ENCODE results near the gene GALNT3. TPM values are rescaled to one million over a fixed set of nuclear protein-coding genes. Genes with fewer than 3 reads are reported as not detected.

GALNT3 gene
- total RNA-seq, 1 donor = 3.1 TPM

DNA sequence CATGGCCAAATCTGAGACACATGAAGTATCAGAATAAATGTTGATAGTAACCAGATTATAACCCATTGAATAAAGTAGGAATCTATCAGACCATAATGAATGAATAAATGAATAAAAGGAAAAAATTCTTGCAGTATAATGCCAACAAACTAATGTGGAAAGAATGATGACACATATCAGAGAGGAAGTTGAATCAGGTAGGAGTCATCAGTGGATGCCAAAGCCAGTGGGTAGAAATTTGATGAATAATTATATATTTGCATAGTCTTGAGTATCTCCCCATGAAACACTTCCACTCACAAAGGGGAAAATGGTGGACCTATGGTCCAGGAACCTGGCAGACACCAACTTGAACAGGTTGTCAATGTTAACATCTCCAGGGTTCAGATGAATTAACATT, 68.6 kb downstream of the GALNT3 start:
- H3K4me3 ChIP-seq (ENCODE audit: low read depth, low read length) = no peak overlapping the region
- TF ChIP-seq, protein P1, sequence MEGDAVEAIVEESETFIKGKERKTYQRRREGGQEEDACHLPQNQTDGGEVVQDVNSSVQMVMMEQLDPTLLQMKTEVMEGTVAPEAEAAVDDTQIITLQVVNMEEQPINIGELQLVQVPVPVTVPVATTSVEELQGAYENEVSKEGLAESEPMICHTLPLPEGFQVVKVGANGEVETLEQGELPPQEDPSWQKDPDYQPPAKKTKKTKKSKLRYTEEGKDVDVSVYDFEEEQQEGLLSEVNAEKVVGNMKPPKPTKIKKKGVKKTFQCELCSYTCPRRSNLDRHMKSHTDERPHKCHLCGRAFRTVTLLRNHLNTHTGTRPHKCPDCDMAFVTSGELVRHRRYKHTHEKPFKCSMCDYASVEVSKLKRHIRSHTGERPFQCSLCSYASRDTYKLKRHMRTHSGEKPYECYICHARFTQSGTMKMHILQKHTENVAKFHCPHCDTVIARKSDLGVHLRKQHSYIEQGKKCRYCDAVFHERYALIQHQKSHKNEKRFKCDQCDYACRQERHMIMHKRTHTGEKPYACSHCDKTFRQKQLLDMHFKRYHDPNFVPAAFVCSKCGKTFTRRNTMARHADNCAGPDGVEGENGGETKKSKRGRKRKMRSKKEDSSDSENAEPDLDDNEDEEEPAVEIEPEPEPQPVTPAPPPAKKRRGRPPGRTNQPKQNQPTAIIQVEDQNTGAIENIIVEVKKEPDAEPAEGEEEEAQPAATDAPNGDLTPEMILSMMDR (IDR thresholded peaks at IDR 0.05; ENCODE audit: insufficient read depth, low read length) = no peak
- peak; percentile 70 for DNase-seq (ENCODE audit: low read depth)

- peak; percentile 74 for DNase-seq (ENCODE audit: low read depth)
- TF ChIP-seq, protein P1 (IDR thresholded peaks at IDR 0.05; ENCODE audit: insufficient read depth, low read length) = no peak
- no peak overlapping the region for H3K4me3 ChIP-seq (ENCODE audit: low read depth, low read length)
Measured at GRCh38 chr2:165720511-165720910, 73.5 kb downstream of the GALNT3 start.

GRCh38 chr2:165718610-165719210, 75.3 kb downstream of the GALNT3 start:
- no peak overlapping the region for H3K4me3 ChIP-seq (ENCODE audit: low read depth, low read length)
- TF ChIP-seq, protein P1 (IDR thresholded peaks at IDR 0.05; ENCODE audit: insufficient read depth, low read length) = no peak
- no peak for DNase-seq (ENCODE audit: low read depth)

GRCh38 chr2:165716091-165716490, 78.0 kb downstream of the GALNT3 start:
- H3K4me3 ChIP-seq (ENCODE audit: low read depth, low read length) = no peak overlapping the region
- no peak for DNase-seq (ENCODE audit: low read depth)
- TF ChIP-seq, protein P1 (IDR thresholded peaks at IDR 0.05; ENCODE audit: insufficient read depth, low read length) = no peak

- TF ChIP-seq, protein P1 (IDR thresholded peaks at IDR 0.05; ENCODE audit: insufficient read depth, low read length) = no peak
- H3K4me3 ChIP-seq (ENCODE audit: low read depth, low read length) = no peak overlapping the region
- no peak for DNase-seq (ENCODE audit: low read depth)
Measured at GRCh38 chr2:165706960-165707487, 87.0 kb downstream of the GALNT3 start.

- TF ChIP-seq, protein P1 (IDR thresholded peaks at IDR 0.05; ENCODE audit: insufficient read depth, low read length) = no peak
- H3K4me3 ChIP-seq (ENCODE audit: low read depth, low read length) = no peak overlapping the region
- no peak for DNase-seq (ENCODE audit: low read depth)
Measured at GRCh38 chr2:165701147-165701546, 92.9 kb downstream of the GALNT3 start.

- TF ChIP-seq, protein P1 (IDR thresholded peaks at IDR 0.05; ENCODE audit: insufficient read depth, low read length) = no peak
- no peak for DNase-seq (ENCODE audit: low read depth)
- H3K4me3 ChIP-seq (ENCODE audit: low read depth, low read length) = no peak overlapping the region
Measured at GRCh38 chr2:165700531-165700930, 93.5 kb downstream of the GALNT3 start.
